Stimulated activated CD4-positive, alpha-beta T cell treated with anti-CD3 and anti-CD28 coated beads, Interleukin-15, amount 100 ng/mL, for 24 hours (primary cell): Measurements from ENCODE around the gene RAPGEF4.
"Not testable (repeated sequence)": the region's sequence is repeated elsewhere in the genome, so short reads cannot be mapped to it uniquely, and the experiment has no call there.

ENCODE experiments used
- DNase-seq: peaks from one replicate; pipeline ENCODE4 v3.0.0-alpha.2; 2020

RAPGEF4 gene

DNA sequence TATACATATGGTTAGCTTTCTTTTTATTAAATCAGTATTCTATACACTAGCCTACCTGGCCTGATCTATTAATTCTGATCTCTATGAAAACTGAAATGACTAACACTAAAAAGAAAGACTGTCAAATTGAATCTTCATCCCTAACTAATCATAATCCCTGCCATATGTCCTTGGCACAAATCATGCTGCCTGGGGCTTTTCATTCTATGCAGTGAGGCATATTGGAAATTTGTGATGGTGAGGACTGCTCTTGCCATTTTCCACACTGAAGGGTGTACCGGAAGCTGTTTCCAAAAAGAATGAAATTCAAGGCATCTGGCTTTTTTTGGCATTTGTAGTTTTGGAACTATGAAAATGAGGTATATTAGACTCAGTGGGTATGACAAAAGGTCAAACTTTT, 39.7 kb downstream of the RAPGEF4 start:
- no peak for DNase-seq

DNA sequence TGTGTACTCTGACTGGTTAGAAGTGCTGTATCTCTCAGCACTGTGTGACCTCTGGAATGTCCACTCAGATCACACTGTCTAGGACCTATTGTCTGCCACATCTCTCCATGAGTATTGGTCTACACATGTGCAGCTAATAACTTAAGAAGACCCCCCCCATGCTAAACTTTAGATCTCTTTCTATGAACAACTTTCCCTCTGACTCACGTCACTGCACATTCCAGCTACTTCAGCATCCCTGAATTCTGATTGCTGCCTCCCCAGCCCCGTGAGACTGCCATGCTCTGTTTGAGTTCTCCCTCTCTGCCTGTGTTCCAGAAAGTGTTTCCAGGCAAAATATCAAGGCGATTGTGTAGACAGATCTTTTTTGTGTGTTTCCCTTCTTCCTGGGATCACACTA, 41.8 kb downstream of the RAPGEF4 start:
- no peak for DNase-seq

- DNase-seq: no peak
Measured at GRCh38 chr2:172782506-172783164, 47.0 kb downstream of the RAPGEF4 start.

DNA sequence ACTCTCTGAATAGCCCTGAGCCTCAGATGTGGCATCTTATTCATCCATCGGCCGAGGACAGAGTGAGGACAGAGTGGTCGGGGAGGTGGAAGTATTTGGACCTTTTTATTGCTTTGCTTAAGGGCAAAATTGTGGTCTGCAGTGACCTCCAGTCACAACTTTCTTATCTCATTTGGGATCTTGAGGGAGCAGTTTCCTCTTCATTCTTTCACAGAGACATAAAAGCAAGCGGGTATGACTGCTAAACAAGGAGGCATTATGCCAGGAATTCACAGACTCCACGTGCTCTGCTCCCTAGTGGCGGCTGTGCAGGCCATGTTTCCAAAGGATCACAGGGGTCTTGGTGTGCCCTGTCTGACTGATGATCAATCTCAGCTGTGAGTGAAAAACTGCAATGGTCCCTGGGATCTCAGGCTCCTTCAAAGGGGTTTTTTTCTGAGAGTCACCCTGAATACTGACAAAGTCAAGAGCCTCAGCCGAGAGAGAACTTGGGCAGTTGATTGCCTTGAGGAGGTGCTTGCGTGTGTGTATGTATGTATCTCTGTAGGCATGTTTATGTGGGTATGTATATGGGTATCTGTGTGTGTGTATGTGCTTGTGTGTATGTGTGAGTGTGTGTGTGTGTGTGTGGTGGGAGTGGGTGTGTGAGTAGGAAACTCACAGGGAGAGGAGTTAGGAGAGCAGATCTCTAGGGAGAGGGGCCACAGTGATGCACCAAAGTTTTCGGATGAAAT, 47.7 kb downstream of the RAPGEF4 start:
- no peak for DNase-seq

GRCh38 chr2:172788871-172789270, 53.2 kb downstream of the RAPGEF4 start:
- DNase-seq: no peak

DNA sequence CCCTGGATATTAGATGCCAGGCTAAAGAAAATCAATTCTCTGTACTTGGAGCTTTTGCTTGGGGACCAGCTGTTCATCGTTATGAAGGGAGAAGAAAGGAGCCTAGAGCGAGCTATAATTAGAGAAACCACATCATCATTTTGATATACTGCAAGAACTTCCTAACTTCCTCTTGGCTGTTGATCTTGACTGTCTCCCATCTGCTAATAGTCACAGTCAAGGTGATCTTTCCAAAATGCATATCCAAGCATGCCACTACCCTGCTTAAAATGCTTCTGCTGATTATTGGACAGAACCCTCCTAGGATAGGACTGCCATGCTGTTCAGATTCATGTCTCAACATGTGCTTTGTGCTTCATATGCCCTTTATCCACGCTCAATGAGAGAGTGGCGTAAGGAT, 54.8 kb downstream of the RAPGEF4 start:
- DNase-seq: no peak

DNA sequence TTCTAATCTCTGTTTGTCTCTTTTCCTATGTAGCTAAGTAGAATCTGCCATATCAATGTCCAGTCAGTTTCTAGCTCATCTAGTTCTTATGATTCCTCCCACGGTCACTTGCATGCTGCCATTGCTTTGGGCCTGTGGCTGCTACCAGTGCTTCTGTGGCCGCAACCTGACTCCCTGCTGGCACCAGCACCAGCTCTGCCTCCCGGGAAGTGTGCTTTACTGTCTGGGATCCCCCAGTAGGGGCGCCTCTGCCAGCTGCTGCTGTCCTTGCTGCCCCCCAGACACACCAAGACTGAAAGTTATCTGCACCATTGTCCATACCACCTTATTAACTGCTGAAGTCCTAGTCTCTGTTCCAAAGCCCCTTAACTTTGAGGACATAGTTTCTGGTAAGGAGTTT, 56.3 kb downstream of the RAPGEF4 start:
- no peak for DNase-seq

GRCh38 chr2:172792711-172793110, 57.1 kb downstream of the RAPGEF4 start:
- no peak for DNase-seq

- not testable (repeated sequence) for DNase-seq
Measured at GRCh38 chr2:172803308-172803707, 67.7 kb downstream of the RAPGEF4 start.

DNA sequence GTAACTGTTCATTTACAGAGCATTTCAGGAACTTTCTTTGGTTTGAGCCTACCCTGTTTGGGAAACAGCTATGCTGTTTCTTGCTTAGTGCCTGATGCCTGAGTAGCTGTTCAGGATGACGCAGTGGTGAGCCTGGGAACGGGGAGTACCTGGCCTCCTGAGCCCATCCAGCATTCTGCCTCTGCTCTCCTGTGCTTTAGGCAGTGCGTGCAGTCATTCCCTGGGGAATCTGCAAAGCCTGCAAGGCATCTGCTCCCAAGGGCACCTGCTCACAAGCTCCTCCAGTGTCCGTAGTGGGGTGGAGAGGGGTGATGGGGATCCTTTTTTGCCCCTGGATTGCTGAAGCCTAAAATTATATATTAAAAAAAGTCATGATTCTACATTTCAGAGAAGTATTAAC, 68.8 kb downstream of the RAPGEF4 start:
- no peak for DNase-seq

DNA sequence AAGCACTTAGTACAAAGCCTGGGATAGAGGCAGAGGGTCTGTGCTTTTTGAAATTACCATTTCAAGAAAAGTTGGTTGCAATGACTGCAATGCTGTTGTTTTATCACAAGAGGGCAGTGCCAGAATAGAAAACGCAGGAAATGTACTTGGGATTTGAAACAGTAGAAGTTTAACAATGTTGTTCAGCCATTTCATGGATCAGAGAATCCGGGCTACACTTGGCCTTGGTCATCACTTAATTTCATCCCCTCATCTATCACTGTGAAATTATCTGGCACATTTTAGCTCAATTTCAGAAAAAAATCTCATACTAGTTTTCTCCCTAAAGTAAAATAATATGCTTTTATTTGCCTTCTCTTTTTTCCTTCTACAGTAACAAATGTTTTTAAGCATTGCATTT, 70.8 kb downstream of the RAPGEF4 start:
- no peak for DNase-seq

DNA sequence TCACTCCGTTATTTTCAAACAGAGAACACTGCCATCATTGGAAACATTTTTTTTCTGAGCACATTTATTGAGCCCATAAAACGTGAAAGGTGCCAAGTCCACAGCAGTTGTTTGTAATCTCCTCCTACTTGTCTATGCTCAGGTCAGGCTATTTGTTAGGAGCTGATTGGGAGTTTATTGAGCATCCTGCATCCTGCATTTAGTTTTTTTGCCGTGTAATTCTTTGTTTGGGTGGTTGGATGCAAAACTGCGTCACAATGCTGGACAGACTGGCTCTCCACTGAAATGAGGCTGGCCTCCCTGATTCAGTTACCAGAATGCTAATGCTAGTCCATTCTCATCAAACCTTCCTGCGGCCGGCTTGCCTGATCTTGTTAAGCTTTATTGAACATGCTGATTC, 71.4 kb downstream of the RAPGEF4 start:
- no peak for DNase-seq

GRCh38 chr2:172808156-172808555, 72.5 kb downstream of the RAPGEF4 start:
- no peak for DNase-seq

DNA sequence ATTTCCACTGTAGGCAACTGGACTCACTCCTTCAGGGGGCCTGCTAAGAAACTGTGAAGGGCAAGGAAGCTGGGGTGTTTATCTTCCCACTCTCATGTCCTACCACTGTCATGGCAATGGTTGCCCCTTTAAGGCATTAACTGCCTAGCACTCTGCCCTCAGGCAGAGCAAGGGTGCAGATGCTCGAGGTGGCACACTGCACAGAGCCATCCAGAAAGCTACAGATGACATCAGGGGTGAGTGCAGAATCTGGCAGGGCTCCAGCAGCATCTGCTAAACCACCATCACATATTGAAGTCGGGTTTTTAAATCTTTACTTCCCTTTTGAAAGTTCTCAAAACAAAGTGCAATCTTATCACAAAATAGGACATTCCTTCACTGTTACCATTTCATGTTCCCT, 75.4 kb downstream of the RAPGEF4 start:
- no peak for DNase-seq

DNA sequence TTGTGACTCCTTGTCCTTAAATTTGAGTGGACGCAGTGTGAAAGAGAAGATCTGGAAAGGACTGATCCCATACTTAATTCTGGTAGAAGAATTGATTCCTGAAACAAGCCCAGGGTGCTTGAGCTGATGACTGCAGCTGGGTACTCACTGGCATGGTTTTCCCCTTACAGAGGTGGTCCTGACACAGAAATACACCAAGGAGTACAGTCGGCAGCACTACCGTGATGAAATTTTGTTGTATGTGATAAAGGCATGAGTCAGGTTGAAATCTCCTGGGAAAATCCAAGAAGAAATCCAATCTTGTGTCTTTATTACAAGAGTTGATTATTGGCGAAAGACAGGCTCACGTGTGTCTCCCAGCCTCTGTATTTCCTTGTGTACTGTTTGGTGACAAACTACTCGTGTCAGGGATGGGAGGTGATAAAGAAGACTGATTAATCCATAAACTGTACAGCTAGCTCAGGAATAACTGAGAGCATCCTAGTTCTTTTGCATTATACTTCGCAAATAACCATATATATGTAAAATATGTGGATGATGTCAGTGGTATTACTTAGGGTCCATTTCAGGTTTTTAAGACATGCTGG, 76.6 kb downstream of the RAPGEF4 start:
- DNase-seq: no peak

- DNase-seq: no peak
Measured at GRCh38 chr2:172813314-172813888, 77.8 kb downstream of the RAPGEF4 start.

GRCh38 chr2:172817411-172817810, 81.8 kb downstream of the RAPGEF4 start:
- no peak for DNase-seq

DNA sequence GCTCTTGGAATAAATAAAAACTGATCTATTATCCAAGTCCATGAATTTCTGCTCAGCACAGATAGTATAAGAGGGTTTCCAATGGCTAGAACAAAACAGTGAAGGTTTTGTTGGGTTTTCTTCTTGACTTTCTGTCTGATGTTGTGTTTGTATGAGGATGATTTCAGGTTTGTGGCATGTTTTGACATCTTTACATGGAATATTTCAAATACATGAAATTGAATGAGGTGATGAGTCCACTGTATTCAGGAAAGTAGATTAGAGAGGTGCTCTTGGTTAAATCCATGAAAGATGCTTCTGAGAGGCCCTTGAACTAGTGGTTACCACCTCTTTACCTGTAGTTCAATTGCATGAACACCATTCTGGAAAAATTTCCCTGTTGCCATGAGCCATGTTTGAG, 84.3 kb downstream of the RAPGEF4 start:
- DNase-seq: no peak

GRCh38 chr2:172821370-172822338, 86.0 kb downstream of the RAPGEF4 start:
- no peak for DNase-seq

- no peak for DNase-seq
Measured at GRCh38 chr2:172822585-172822984, 86.9 kb downstream of the RAPGEF4 start.

- DNase-seq: no peak
Measured at GRCh38 chr2:172823261-172823850, 87.7 kb downstream of the RAPGEF4 start.

DNA sequence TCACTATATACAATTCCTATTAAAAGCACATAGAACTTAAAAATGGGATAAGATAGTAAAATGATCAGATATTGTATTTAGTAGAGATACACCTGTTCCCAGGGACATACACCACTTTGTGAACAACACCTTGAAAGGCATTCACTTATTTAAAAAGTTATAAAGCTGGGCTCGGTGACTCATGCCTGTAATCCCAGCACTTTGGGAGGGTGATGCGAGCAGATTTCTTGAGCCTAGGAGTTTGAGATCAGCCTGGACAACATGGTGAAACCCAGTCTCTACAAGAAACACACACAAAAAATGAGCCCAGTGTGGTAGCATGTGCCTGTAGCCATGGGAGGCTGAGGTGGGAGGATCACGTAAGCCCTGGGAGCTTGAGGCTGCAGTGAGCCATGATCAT, 90.9 kb downstream of the RAPGEF4 start:
- no peak for DNase-seq
